Eye (tissue), 1 donor: ENCODE data around the gene SYNGR4.
"Not testable (repeated sequence)": the region's sequence is repeated elsewhere in the genome, so short reads cannot be mapped to it uniquely, and the experiment has no call there.

Experiments
- DNase-seq: peaks from one replicate; pipeline ENCODE4 v3.0.0-alpha.2; 2015

The SYNGR4 gene

DNA sequence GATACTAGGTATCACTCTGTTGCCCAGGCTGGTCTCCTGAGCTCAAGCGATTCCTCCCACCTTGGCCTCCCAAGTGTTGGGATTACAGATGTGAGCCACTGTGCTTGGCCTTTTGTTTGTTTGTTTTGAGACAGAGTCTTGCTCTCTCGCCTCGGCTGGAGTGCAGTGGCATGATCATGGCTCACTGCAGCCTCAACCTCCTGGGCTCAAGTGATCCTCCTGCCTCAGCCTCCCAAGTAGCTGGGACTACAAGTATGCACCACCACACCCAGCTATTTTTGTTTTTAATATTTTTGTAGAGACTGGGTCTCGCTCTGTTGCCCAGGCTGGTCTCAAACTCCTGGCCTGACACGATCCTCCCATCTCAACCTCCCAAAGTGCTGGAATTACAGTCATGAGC is 7.6 kb downstream of the SYNGR4 start:
- not testable (repeated sequence) for DNase-seq

DNA sequence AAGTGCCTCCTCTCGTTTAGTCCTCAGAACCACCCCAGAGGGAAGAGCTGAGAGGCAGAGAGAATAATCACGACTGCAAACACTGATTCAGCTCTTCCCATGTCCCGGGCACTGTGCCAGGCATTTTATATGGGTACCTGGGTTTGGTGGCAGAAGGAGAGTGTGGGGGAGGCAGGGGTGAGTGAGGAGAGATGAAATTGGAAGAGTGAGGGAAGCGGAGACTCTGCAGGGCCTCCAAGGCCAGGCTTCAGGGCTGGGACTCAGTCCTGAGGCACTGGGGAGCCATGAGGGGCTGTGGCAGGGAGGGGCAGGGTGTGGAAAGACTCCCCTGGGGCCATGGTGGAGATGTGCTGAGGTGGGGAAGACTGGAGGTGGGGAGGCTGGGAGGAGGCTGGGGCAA is 8.7 kb downstream of the SYNGR4 start:
- DNase-seq, result no peak

- DNase-seq, result no peak
Observed at GRCh38 chr19:48373567-48373966, 9.4 kb downstream of the SYNGR4 start.

- no peak for DNase-seq
Observed at GRCh38 chr19:48378194-48378570, 14.0 kb downstream of the SYNGR4 start.

DNA sequence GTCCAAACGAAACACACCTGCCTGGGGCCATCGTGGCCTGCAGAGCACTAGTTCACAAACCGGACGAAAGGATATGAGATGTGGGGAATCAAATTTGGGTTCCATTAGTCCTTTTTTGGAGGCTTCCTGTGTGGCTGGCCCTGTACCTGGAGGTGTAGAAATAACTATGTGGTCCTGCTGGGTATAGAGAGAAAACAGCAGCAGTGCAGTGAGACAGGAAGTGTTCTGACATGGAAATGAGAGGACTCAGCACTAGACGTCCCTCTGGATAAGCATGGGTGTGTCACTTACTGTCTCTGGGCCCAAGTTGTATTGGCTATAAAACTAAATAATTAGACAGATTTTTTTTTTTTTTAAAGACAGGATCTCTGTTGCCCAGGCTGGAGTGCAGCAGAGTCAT is 14.9 kb downstream of the SYNGR4 start:
- DNase-seq, result no peak

GRCh38 chr19:48381178-48381950 is 17.2 kb downstream of the SYNGR4 start:
- DNase-seq, result no peak

DNA sequence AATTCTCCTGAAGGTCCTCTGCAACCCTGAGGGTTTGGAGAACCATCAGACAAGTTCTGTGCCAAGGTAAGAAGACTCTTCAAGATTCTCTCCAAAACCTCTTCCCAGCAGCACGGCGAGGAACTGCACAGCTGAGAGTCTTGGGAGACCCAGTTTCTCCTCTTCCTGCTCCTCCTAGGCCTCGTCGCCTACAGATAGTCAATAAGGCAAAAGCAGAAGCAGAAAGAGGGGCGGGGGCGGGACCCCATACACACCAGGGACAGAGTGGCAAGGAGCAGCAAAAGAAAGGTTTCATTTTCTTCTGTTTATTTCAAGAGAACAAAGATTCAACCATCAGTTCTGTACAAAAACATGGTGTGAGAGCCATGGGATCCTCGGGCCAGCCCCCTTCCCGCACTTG is 18.1 kb downstream of the SYNGR4 start:
- DNase-seq, result no peak

DNA sequence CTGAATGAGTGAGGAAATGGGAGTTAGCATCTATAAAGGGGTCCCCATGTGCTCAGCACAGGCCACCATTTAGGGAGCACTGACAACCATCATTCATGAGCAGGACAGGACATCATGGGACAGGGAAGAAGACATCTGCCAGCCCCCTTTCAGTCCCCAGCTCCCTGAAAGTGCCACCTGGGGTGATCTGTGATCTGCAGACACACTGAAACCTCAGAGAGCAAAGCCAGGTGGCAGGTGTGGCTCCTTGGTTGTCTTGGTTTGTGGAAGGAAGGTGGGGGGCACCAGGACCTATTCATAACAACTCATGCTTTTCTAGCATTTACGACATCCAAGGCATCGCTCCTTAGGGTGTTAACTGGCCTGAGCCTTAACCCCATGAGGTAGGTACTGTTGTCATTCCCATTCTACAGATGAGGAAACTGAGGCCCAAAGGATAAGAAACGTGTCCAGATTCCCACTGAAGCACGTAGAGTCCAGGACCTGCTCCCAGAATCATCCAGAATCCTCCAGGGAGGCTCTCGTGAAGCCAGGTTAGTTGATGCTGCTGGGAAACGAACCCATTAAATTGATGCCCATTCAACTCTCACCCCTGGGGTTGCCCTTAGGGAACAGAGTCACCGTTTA is 21.4 kb downstream of the SYNGR4 start:
- DNase-seq, result no peak

DNA sequence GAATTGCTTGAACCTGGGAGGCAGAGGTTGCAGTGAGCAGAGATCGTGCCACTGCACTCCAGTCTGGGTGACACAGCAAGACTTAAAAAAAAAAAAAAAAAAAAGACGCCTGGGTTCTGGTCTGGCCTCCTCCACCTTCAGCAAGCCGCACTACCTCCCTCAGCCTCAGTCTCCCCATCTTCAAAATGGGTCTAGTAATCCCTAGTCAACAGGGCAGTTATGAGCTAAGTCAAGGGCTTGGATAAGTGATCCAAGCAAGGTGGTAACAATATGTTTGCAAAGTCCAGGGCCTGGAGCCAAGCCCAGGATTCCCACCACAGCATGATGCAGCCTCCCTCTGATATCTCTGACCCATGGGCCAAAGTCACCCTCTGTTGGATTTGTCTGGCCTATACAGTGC is 22.8 kb downstream of the SYNGR4 start:
- no peak for DNase-seq

GRCh38 chr19:48390188-48391099 is 26.3 kb downstream of the SYNGR4 start:
- peak; percentile 87 for DNase-seq

DNA sequence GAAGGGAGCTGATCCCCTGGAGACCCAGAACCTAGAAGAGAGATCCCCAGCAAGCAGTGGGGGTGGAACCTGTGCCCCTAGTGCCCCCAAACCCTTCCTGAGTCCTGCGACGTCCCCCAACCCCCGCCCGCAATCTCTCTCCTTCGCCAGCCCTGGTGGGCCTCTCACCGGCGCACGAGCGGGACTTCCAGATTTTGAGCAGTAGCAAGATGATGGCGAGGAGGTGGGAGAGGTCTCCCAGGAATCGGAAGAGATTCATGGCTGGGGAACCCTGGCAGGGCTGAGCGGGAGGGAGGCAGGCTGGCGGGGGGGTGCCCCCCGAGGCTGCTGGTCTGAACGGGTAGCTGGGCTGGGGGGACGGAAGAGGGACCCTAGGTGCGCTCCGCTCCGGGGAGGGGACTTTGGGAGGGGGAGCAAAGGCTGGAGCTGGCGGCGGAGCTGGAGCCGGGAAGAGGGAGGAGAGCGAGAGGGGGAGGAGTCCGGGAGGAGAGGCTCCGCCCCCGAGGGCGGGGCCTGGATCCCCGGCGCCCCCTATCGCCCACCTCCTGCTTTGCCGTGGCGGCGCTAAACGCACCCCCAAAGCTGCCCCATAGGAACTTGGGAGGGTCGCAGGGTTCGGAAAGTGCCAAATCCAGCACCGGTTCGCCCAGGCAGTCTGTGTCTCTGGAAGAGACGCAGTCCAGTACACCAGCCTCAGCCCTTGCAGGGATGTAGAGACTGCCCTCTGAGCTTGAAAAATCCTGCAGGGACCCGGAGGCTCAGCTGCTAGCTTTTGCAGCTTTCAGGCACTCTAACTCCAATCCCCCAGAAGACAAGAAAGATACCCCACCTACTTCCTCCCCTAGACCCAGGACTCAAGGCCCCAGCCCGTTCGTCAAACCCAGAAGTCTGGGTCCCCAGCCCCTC is 27.2 kb downstream of the SYNGR4 start, which contains the start of gene KDELR1:
Gene KDELR1, minus strand, starts transcription at position 452 of the 906 bp plus-strand sequence. Its CDS starts 193 bp downstream, at position 259.
- peak; percentile 94 for DNase-seq

GRCh38 chr19:48392006-48392344 is 27.8 kb downstream of the SYNGR4 start:
- DNase-seq, result not testable (repeated sequence)

DNA sequence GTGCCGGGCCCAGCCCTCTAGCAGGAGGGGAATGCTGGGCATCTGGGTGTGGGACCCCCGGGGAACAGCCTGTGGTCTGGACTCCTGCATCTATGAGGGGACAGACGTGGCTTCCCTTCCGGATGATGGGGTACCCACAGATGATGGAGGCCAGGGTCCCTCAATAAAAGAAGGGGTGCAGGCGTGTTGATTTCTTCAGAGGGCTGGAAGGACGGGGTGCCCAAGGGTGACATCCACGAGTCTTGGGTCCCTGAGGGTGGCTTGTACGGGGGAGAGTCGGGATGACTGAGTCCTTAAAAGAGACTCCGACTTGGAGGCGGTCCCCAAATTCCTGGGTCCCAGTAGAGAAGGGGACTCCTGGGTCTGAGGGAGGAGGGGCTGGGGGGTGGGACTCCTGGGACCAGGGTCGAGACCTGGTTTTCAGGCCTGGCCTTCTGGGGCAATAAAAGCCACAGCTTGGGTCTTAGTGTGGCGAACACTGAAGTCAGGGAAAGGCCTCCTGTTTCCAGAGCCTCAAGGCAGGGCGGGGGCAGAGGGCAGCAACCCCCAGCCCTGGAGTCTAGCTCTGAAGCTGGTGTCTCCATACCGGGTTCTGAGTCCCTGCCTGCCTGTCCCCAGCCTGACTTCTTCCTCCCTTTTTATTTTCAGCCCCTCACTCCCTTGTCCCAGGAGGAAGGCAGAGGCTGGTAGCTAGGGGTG is 28.8 kb downstream of the SYNGR4 start:
- DNase-seq, result no peak

DNA sequence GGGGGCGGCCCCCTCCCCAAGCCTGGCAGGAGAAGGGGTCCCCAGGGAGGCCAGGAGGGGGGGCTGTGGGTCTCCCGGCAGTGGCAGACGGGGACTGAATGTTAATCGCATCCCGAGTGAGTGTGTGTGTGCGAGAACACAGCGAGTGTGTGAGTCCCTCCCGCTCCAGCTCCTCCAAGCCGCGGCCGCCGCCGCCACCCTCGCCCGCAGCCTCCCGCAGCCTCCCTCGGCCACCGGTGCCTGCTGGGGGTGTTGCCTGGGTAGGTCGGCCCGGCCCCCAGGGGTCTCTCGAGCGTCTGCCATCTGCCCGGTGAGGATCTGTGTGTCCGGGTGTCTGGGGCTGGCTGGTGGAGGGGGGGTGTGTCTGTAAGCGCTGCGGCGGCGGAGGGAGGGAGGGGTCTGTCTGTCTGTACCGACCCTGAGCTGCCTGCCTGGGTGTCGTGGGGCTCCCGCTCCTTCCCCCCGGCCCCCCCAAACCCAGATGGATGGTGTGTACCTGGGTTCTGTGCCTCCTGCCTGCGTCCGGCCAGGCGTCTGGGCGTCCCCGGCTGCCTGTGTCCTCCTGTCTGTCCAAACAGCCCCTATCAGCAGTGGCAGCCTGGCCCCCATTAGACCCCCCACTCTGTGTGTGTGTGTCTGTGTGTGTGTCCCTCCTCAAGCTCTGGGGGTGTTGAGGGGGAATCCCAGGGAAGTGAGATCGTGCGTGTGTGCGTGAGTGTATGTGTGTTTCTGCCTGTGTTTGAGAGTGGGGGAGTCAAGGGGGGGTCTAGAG is 29.6 kb downstream of the SYNGR4 start, which contains the start of gene GRIN2D:
Gene GRIN2D, plus strand, starts transcription at position 110 of the 772 bp plus-strand sequence. CDS start 4,725 bp downstream, outside the sequence.
- peak; percentile 80 for DNase-seq

- DNase-seq, result peak; percentile 33
Observed at GRCh38 chr19:48394331-48395169, 30.4 kb downstream of the SYNGR4 start.

GRCh38 chr19:48395170-48395455 is 30.9 kb downstream of the SYNGR4 start:
- DNase-seq, result no peak

DNA sequence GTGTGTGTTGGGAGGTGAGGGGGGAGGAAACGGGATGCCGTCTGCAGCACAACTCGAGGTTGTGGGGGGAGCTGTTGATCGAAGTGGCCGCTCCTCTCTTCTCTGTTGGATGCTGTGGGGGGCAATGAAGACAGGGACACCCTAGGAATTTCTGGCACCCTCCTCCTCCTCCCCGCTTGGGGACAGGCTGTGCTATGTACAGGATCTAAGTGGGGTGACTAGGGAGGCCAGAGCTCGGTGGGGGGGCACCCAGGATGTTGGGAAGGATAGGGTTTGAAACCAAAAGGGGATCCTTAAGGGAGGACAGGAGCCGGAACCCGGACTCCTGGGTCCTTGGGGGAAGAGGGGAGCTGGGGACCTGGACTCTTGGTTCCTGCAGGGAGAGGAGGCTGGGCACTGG is 31.3 kb downstream of the SYNGR4 start:
- no peak for DNase-seq

DNA sequence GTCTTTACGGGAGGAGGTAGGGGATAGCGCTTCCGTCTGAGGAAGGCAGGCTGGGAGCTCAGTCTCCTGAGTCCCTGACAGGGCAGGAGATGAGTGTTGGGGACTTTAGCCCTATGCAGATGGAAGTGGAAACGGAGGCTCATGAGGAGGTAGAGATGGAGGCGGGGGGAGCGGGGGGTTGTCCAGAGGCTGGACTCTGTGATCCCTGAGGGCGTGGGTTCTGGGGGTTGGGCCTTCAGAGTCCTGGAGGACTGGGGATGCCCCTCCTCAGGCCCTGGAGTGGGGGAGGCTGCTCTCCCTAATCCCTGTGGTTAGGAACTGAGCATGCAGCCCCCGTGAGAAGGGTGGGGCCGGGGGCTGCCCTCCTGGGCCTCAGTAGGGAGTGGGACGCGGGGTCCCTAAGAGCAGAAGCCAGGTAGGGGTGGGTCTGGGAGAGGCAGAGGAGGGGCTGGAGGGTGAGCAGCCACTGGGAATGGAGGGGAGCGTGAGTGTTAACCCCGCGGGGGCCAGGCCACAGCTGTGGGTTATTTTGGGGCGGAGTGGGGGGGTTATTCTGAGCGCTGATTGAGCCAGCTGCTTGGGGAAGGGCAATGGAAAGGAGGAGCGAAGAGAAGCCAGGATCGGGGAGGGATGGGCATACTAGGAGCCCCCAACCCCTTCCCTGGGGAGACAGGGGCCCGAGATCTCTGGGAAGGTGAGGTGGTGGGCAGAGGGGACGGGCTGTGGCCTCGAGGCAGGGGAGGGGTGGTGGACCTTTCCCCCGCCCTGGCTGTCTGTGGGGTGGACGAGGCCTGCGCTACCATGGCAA is 32.1 kb downstream of the SYNGR4 start:
- peak; percentile 60 for DNase-seq

GRCh38 chr19:48396824-48397176 is 32.6 kb downstream of the SYNGR4 start:
- DNase-seq, result no peak
